NCI-H2081 treated with DMSO at 0.1 percent for 48 hours (cell line): Measurements from ENCODE around the gene TTYH1.

Source experiments
- DNase-seq: peaks from one replicate; lab custom pipeline; 2025; lab: John Stamatoyannopoulos, UW

The TTYH1 gene

GRCh38 chr19:54424201-54424600 is 8.9 kb downstream of the TTYH1 start:
- no peak for DNase-seq

GRCh38 chr19:54424660-54425381 is 9.6 kb downstream of the TTYH1 start:
- DNase-seq = no peak

- no peak for DNase-seq
These were observed 10.1 kb downstream of the TTYH1 start for GRCh38 chr19:54425382-54425723.

GRCh38 chr19:54426291-54426931 is 11.1 kb downstream of the TTYH1 start:
- no peak for DNase-seq

- no peak for DNase-seq
These were observed 12.3 kb downstream of the TTYH1 start for GRCh38 chr19:54427586-54427985.

GRCh38 chr19:54428323-54429175 is 13.3 kb downstream of the TTYH1 start:
- DNase-seq = no peak

GRCh38 chr19:54429176-54429495 is 13.9 kb downstream of the TTYH1 start:
- no peak for DNase-seq

- DNase-seq = no peak
These were observed 14.4 kb downstream of the TTYH1 start for GRCh38 chr19:54429545-54430227.

- no peak for DNase-seq
These were observed 15.3 kb downstream of the TTYH1 start for GRCh38 chr19:54430306-54431254.

GRCh38 chr19:54431255-54431838 is 16.1 kb downstream of the TTYH1 start:
- DNase-seq = no peak

- DNase-seq = no peak
These were observed 17.0 kb downstream of the TTYH1 start for GRCh38 chr19:54432144-54432738.

GRCh38 chr19:54433697-54434096 is 18.4 kb downstream of the TTYH1 start:
- DNase-seq = no peak

- no peak for DNase-seq
These were observed 19.0 kb downstream of the TTYH1 start for GRCh38 chr19:54434112-54434872.

- DNase-seq = no peak
These were observed 19.6 kb downstream of the TTYH1 start for GRCh38 chr19:54434873-54435214.

- DNase-seq = no peak
These were observed 20.3 kb downstream of the TTYH1 start for GRCh38 chr19:54435551-54436016.

- no peak for DNase-seq
These were observed 20.8 kb downstream of the TTYH1 start for GRCh38 chr19:54436031-54436523.

- no peak for DNase-seq
These were observed 21.5 kb downstream of the TTYH1 start for GRCh38 chr19:54436628-54437252.

- DNase-seq = no peak
These were observed 24.0 kb downstream of the TTYH1 start for GRCh38 chr19:54439174-54439851.

- DNase-seq = no peak
These were observed 25.4 kb downstream of the TTYH1 start for GRCh38 chr19:54440641-54441040.
